Karpas-422 (cell line): ENCODE measurements around the gene SMIM45.

Experiments used
- DNase-seq: peaks from one replicate; pipeline ENCODE4 v3.0.0-alpha.2; 2015
- H2AFZ ChIP-seq: fragments of 200-600 bp; sonication (generic); 2 replicates; pipeline ENCODE4 v1.6.1; 2014; ENCODE audit warnings: antibody characterized with exemption, low read length, mixed read lengths
- H3K27ac ChIP-seq: fragments of 200-600 bp; sonication (generic); 2 replicates; pipeline ENCODE4 v1.5.1; 2014; ENCODE audit warnings: mild to moderate bottlenecking, low read length, moderate library complexity
- H3K27me3 ChIP-seq: fragments of 200-600 bp; sonication (generic); 2 replicates; pipeline ENCODE4 v1.6.1; 2014; ENCODE audit warnings: low read length, mixed read lengths
- H3K36me3 ChIP-seq: fragments of 200-600 bp; sonication (generic); 2 replicates; pipeline ENCODE4 v1.6.1; 2014; ENCODE audit warnings: low read length, mixed read lengths; ENCODE audit not compliant: insufficient read depth
- H3K4me1 ChIP-seq: fragments of 200-600 bp; sonication (generic); 2 replicates; pipeline ENCODE4 v1.6.1; 2014; ENCODE audit warnings: mild to moderate bottlenecking, low read length, mixed read lengths
- H3K4me2 ChIP-seq: fragments of 200-600 bp; sonication (generic); 2 replicates; pipeline ENCODE4 v1.6.1; 2014; ENCODE audit warnings: low read length, low read depth, mild to moderate bottlenecking; ENCODE audit not compliant: poor library complexity, severe bottlenecking
- H3K4me3 ChIP-seq: fragments of 200-600 bp; sonication (generic); 2 replicates; pipeline ENCODE4 v1.5.1; 2014; ENCODE audit warnings: mild to moderate bottlenecking, antibody characterized with exemption, low read length, mixed read lengths
- H3K79me2 ChIP-seq: fragments of 200-600 bp; sonication (generic); 2 replicates; pipeline ENCODE4 v1.6.1; 2014; ENCODE audit warnings: mild to moderate bottlenecking, low read length, mixed read lengths
- H3K9ac ChIP-seq: fragments of 200-600 bp; sonication (generic); 2 replicates; pipeline ENCODE4 v1.6.0; 2014; ENCODE audit warnings: low read length
- H3K9me2 ChIP-seq: fragments of 200-600 bp; sonication (generic), shearing (Covaris generic); replicated peaks from 2 replicates; pipeline ENCODE4 v1.6.0; 2014; ENCODE audit warnings: mild to moderate bottlenecking, low read length, moderate library complexity; ENCODE audit not compliant: insufficient read depth
- H3K9me3 ChIP-seq: fragments of 300-700, 200-600 bp; sonication (generic); 2 replicates; pipeline ENCODE4 v1.6.1; 2014; ENCODE audit warnings: low read length, mixed read lengths
- H4K20me1 ChIP-seq: fragments of 200-600 bp; sonication (generic); 2 replicates; pipeline ENCODE4 v1.6.1; 2014; ENCODE audit warnings: mild to moderate bottlenecking, antibody characterized with exemption, low read length, low read depth; ENCODE audit not compliant: insufficient read depth

SMIM45 gene

DNA sequence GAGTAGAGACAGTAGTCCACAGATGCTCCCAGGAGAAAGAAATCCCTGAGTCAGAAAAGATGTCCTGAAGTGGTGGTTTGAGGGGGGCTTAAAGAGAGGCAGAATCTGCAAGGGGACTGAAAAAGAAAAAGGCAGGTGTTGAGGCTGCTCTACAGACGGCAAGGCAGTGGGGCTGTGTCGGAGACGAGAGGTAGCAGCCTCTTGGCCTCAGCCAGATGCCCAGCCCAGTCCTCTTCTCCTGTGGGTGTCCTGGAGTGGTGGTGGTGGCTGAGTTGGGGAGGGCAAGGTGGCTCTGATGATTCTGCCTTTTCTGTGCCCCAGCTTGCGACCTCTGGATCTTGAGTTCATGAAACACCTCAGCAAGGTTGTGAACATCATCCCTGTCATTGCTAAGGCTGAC, 37.3 kb downstream of the SMIM45 start:
- H3K4me1 ChIP-seq: no peaks in the 10 kb centered on the region
- no peak overlapping the region for H3K9ac ChIP-seq
- H3K4me2 ChIP-seq: no peak overlapping the region
- H3K9me3 ChIP-seq: no peaks in the 10 kb centered on the region
- no peaks in the 10 kb centered on the region for H3K9me2 ChIP-seq
- no peaks in the 10 kb centered on the region for H3K36me3 ChIP-seq
- H4K20me1 ChIP-seq: no peaks in the 10 kb centered on the region
- no peak overlapping the region for H3K27ac ChIP-seq
- H3K79me2 ChIP-seq: no peaks in the 10 kb centered on the region
- no peak overlapping the region for H2AFZ ChIP-seq
- no peaks in the 10 kb centered on the region for H3K27me3 ChIP-seq
- no peak overlapping the region for H3K4me3 ChIP-seq
- DNase-seq: no peak

GRCh38 chr22:41991111-41991510, 39.2 kb downstream of the SMIM45 start:
- H3K9ac ChIP-seq: no peak overlapping the region
- no peaks in the 10 kb centered on the region for H3K79me2 ChIP-seq
- no peak for DNase-seq
- no peak overlapping the region for H3K4me2 ChIP-seq
- no peaks in the 10 kb centered on the region for H3K9me2 ChIP-seq
- H3K9me3 ChIP-seq: no peaks in the 10 kb centered on the region
- H3K27ac ChIP-seq: no peak overlapping the region
- no peaks in the 10 kb centered on the region for H3K27me3 ChIP-seq
- H3K4me3 ChIP-seq: no peak overlapping the region
- H3K36me3 ChIP-seq: no peaks in the 10 kb centered on the region
- H2AFZ ChIP-seq: no peak overlapping the region
- H3K4me1 ChIP-seq: no peaks in the 10 kb centered on the region
- no peaks in the 10 kb centered on the region for H4K20me1 ChIP-seq

- H2AFZ ChIP-seq: no peak overlapping the region
- no peaks in the 10 kb centered on the region for H4K20me1 ChIP-seq
- H3K9me3 ChIP-seq: no peaks in the 10 kb centered on the region
- no peak overlapping the region for H3K9ac ChIP-seq
- no peak overlapping the region for H3K4me2 ChIP-seq
- H3K9me2 ChIP-seq: no peaks in the 10 kb centered on the region
- no peaks in the 10 kb centered on the region for H3K4me1 ChIP-seq
- no peak for DNase-seq
- no peaks in the 10 kb centered on the region for H3K36me3 ChIP-seq
- H3K4me3 ChIP-seq: no peak overlapping the region
- no peaks in the 10 kb centered on the region for H3K79me2 ChIP-seq
- H3K27me3 ChIP-seq: no peaks in the 10 kb centered on the region
- H3K27ac ChIP-seq: no peak overlapping the region
Measured at GRCh38 chr22:41992496-41992895, 40.5 kb downstream of the SMIM45 start.

- Histone ChIP-seq H3K9ac (no peak overlapping the region), H4K20me1 (no peaks in the 10 kb centered on the region), H3K79me2 (no peaks in the 10 kb centered on the region), H3K4me3 (no peak overlapping the region), H3K27ac (no peak overlapping the region), H3K4me2 (no peak overlapping the region), H3K9me2 (no peaks in the 10 kb centered on the region; the same call in 1 of the 2 replicates), H3K27me3 (no peaks in the 10 kb centered on the region), H3K36me3 (no peaks in the 10 kb centered on the region), H3K9me3 (no peaks in the 10 kb centered on the region), H2AFZ (no peak overlapping the region), H3K4me1 (peaks cover 16% of the 10 kb centered on the region)
- DNase-seq: no peak
Measured at GRCh38 chr22:41995211-41995610, 43.3 kb downstream of the SMIM45 start.

GRCh38 chr22:41996826-41997225, 44.9 kb downstream of the SMIM45 start:
- Histone ChIP-seq H3K27ac (no peak overlapping the region), H3K9me3 (no peaks in the 10 kb centered on the region), H3K36me3 (no peaks in the 10 kb centered on the region), H3K79me2 (no peaks in the 10 kb centered on the region), H4K20me1 (no peaks in the 10 kb centered on the region), H3K27me3 (no peaks in the 10 kb centered on the region), H3K4me3 (no peak overlapping the region), H3K9ac (no peak overlapping the region), H2AFZ (no peak overlapping the region), H3K9me2 (no peaks in the 10 kb centered on the region; the same call in 1 of the 2 replicates), H3K4me2 (no peak overlapping the region), H3K4me1 (peaks cover 16% of the 10 kb centered on the region)
- no peak for DNase-seq

DNA sequence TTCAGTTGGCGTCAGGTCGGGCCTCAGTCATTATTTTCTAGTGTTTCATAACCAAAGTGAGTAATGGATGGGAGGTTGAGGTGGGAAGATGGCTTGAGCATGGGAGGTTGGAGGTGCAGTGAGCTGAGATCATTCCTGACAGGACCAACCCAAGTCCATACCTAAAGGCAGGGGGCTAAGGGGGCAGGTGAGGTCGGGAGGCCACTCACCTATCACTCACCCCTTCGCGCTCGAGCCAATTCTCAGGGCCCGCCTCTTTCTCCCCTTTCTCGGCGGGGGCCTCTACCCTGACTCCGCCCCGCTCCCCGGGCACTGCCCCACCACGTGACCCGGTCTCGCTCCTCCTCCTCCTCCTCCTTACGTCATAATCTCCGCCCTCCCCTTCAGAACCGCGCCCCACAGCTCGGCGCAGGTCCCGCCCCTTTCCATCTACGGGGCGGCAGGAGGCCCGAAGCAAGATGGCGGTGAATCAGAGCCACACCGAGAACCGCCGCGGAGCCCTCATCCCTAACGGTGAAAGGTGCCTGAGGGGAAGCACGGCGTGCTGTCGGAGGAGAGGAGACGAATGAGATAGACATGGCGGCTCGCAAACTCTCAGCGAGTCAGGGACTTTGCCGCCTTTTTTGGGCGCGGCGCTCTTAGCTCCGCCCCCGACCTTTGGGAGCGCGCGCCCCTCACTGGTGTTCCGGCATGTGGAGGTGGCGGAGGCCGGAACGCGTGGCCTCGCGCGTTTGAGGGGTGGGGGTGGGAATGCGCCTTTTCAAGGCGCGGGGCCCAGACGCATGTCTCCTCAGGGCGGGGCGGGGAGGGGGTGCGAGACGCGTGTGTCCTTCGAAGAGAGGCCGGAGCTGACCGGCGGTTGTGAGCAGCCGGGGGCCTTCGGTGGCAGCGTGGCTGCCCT, 46.7 kb downstream of the SMIM45 start, which contains the start of gene WBP2NL:
Gene WBP2NL, plus strand, starts transcription at position 428 of the 901 bp plus-strand sequence. Its CDS starts 31 bp downstream, at position 459.
- Histone ChIP-seq H3K36me3 (no peaks in the 10 kb centered on the region), H2AFZ (peak within 1 kb of the TSS; percentile 99), H3K9me3 (no peaks in the 10 kb centered on the region), H4K20me1 (no peaks in the 10 kb centered on the region), H3K9me2 (no peaks in the 10 kb centered on the region; the same call in 1 of the 2 replicates), H3K27me3 (no peaks in the 10 kb centered on the region), H3K27ac (no peak within 1 kb of the TSS), H3K79me2 (no peaks in the 10 kb centered on the region), H3K9ac (peak within 1 kb of the TSS; percentile 82), H3K4me3 (peak within 1 kb of the TSS; percentile 89), H3K4me1 (peaks cover 16% of the 10 kb centered on the region), H3K4me2 (peak within 1 kb of the TSS; percentile 89)
- DNase-seq: peak; percentile 98

DNA sequence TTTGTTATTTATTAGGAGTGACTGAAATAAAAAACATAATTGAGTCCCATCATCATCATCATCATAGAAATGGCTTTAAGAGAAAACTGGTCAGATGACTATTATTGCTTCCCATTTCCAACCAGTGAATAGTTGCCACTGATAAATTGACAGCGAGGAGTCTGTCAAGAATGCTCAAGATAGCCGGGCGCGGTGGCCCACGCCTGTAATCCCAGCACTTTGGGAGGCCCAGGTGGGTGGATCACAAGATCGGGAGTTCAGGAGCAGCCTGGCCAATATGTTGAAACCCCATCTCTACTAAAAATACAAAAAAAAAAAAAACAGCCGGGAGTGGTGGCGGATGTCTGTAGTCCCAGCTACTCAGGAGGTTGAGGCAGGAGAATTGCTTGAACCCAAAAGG, 48.5 kb downstream of the SMIM45 start:
- DNase-seq: no peak
- Histone ChIP-seq H3K4me2 (no peak overlapping the region), H2AFZ (no peak overlapping the region), H3K9me2 (no peaks in the 10 kb centered on the region; the same call in 1 of the 2 replicates), H3K27ac (no peak overlapping the region), H3K9me3 (no peaks in the 10 kb centered on the region), H3K79me2 (no peaks in the 10 kb centered on the region), H3K9ac (no peak overlapping the region), H3K4me1 (peaks cover 16% of the 10 kb centered on the region), H3K4me3 (no peak overlapping the region), H3K27me3 (no peaks in the 10 kb centered on the region), H3K36me3 (no peaks in the 10 kb centered on the region), H4K20me1 (no peaks in the 10 kb centered on the region)

- Histone ChIP-seq H3K27me3 (no peaks in the 10 kb centered on the region), H3K27ac (no peak overlapping the region), H3K4me1 (peaks cover 16% of the 10 kb centered on the region), H3K9me3 (no peaks in the 10 kb centered on the region), H2AFZ (no peak overlapping the region), H3K4me3 (no peak overlapping the region), H3K4me2 (no peak overlapping the region), H4K20me1 (no peaks in the 10 kb centered on the region), H3K36me3 (no peaks in the 10 kb centered on the region), H3K79me2 (no peaks in the 10 kb centered on the region), H3K9me2 (no peaks in the 10 kb centered on the region; the same call in 1 of the 2 replicates), H3K9ac (no peak overlapping the region)
- DNase-seq: no peak
Measured at GRCh38 chr22:42001121-42001520, 49.2 kb downstream of the SMIM45 start.
